ENCODE data around the gene DRD4. TPM values are rescaled to one million over a fixed set of nuclear protein-coding genes. Genes with fewer than 3 reads are reported as not detected.
A peak's percentile ranks its signal among the peaks of the same experiment; 100 is the strongest.

Gene DRD4
- total RNA-seq (2022) (0.44 and 1.3 TPM in 2 replicates), Bru-seq, nascent RNA (percentile 39 among the genes with signal in this experiment), BruChase-seq, experiment 1, labeled RNA remaining after a 6-hour chase (percentile 81 among the genes with signal in this experiment), BruChase-seq, experiment 2, labeled RNA remaining after a 2-hour chase (percentile 57 among the genes with signal in this experiment)
- long read RNA-seq = 0 reads

DNA sequence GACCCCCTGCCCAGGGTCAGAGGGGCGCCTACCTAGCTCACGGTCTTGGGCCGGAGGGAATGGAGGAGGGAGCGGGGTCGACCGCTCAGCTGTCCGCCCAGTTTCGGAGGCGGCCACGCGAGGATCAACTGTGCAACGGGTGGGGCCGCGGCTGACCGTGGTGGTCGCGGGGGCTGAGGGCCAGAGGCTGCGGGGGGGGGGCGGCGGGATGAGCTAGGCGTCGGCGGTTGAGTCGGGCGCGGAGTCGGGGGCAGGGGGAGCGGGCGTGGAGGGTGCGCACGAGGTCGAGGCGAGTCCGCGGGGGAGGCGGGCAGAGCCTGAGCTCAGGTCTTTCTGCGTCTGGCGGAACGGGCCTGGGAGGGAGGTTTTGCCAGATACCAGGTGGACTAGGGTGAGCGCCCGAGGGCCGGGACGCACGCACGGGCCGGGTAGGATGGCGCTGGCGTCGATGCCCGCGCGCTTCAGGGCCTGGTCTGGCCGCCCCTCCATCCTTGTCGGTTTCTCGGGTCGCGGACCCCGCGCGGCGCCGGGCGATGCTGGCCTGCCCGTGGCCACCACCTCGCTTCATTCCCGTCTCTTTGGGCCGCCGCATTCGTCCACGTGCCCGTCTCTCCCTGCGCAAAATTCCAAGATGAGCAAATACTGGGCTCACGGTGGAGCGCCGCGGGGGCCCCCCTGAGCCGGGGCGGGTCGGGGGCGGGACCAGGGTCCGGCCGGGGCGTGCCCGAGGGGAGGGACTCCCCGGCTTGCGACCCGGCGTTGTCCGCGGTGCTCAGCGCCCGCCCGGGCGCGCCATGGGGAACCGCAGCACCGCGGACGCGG, at the start of gene DRD4:
TSS of gene DRD4 (plus strand) at position 759 of the 822 bp plus-strand sequence. CDS start at position 795, 36 bp downstream.
- no peak for DNase-seq (ENCODE audit: unreplicated experiment)
- peaks cover 33% of the 10 kb centered on the region for H3K36me3 Mint-ChIP-seq (ENCODE audit: insufficient read depth, unreplicated experiment)
- ChIA-PET CTCF (no interaction called here), POLR2A (no interaction called here)
- no peaks in the 10 kb centered on the region for H3K9me3 Mint-ChIP-seq (ENCODE audit: unreplicated experiment)
- H3K27me3 Mint-ChIP-seq (ENCODE audit: insufficient read depth, unreplicated experiment) = no peaks in the 10 kb centered on the region
- no peak within 1 kb of the TSS for H3K4me3 Mint-ChIP-seq (ENCODE audit: unreplicated experiment)
- BruUV-seq (replicated peaks) = no TSS peak
- TF ChIP-seq, protein P1, sequence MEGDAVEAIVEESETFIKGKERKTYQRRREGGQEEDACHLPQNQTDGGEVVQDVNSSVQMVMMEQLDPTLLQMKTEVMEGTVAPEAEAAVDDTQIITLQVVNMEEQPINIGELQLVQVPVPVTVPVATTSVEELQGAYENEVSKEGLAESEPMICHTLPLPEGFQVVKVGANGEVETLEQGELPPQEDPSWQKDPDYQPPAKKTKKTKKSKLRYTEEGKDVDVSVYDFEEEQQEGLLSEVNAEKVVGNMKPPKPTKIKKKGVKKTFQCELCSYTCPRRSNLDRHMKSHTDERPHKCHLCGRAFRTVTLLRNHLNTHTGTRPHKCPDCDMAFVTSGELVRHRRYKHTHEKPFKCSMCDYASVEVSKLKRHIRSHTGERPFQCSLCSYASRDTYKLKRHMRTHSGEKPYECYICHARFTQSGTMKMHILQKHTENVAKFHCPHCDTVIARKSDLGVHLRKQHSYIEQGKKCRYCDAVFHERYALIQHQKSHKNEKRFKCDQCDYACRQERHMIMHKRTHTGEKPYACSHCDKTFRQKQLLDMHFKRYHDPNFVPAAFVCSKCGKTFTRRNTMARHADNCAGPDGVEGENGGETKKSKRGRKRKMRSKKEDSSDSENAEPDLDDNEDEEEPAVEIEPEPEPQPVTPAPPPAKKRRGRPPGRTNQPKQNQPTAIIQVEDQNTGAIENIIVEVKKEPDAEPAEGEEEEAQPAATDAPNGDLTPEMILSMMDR (IDR thresholded peaks at IDR 0.05; ENCODE audit: unreplicated experiment) = no peak
- H3K27ac Mint-ChIP-seq (ENCODE audit: low read depth, unreplicated experiment) = no peak within 1 kb of the TSS
- intact Hi-C loops (cut with micrococcal nuclease) = no loop called here
- H3K4me1 Mint-ChIP-seq (ENCODE audit: insufficient read depth, unreplicated experiment) = no peaks in the 10 kb centered on the region

DNA sequence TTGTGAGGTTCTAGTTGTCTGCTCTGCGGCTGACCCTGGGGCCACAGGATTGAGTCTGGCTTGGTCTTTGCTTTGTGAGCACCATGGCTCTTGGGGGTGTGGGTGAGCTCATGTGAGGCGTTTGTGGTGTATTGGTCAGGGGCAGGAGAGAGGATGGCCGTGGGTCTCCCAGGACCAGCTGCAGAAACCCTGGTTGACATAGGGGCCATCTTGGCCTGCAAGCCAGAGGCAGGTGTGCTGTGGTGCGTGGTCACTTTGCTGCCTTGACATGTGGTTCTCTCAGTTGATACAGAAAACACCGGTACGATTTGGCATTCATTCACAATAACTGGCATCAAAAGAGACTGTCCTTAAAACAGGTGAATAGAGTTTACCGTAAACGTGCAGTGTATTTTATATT, 49.5 kb upstream of the DRD4 start:
- POLR2A ChIA-PET = no interaction called here
- BruUV-seq (replicated peaks) = no TSS peak
- H3K4me1 Mint-ChIP-seq (ENCODE audit: insufficient read depth, unreplicated experiment) = no peaks in the 10 kb centered on the region
- H3K9me3 Mint-ChIP-seq (ENCODE audit: unreplicated experiment) = no peaks in the 10 kb centered on the region
- no peaks in the 10 kb centered on the region for H3K27me3 Mint-ChIP-seq (ENCODE audit: insufficient read depth, unreplicated experiment)
- CTCF ChIA-PET = interaction anchor here (0.6 kb wide), 1 partner anchor 225 kb away, joined by 3 read pairs; no protein-coding TSS in a partner anchor
- no peak for DNase-seq (ENCODE audit: unreplicated experiment)
- no peak overlapping the region for H3K27ac Mint-ChIP-seq (ENCODE audit: low read depth, unreplicated experiment)
- TF ChIP-seq, protein P1 (IDR thresholded peaks at IDR 0.05; ENCODE audit: unreplicated experiment) = no peak
- H3K36me3 Mint-ChIP-seq (ENCODE audit: insufficient read depth, unreplicated experiment) = peaks cover 75% of the 10 kb centered on the region
- intact Hi-C loops (cut with micrococcal nuclease) = no loop called here
- H3K4me3 Mint-ChIP-seq (ENCODE audit: unreplicated experiment) = no peak overlapping the region

DNA sequence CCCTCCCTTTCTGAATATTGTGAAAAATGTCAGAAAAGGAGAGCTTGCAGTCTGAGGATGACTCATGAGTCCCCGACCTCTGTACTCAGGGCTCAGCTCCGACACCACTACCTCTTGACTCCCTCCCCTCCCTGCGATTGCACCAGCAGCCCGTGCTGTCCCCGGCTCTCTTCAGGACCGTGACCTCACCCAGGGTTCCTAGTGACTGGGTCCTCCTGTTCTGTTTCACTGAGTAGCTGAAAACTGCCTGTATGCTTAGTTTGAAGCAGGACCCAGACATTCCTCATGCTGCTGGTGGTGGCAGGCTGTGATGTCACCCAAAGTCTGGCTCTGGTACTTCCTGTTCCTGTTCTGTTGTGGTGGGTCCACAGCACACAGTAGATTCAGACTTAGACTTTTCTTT, 49.1 kb upstream of the DRD4 start:
- POLR2A ChIA-PET = interaction anchor here (1.2 to 1.8 kb wide), 2 partner anchors 11 to 12 kb away, joined by 3 to 7 read pairs; no protein-coding TSS in a partner anchor
- H3K4me1 Mint-ChIP-seq (ENCODE audit: insufficient read depth, unreplicated experiment) = no peaks in the 10 kb centered on the region
- no peak overlapping the region for H3K27ac Mint-ChIP-seq (ENCODE audit: low read depth, unreplicated experiment)
- H3K4me3 Mint-ChIP-seq (ENCODE audit: unreplicated experiment) = no peak overlapping the region
- intact Hi-C loops (cut with micrococcal nuclease) = no loop called here
- no TSS peak for BruUV-seq (replicated peaks)
- no peaks in the 10 kb centered on the region for H3K9me3 Mint-ChIP-seq (ENCODE audit: unreplicated experiment)
- H3K36me3 Mint-ChIP-seq (ENCODE audit: insufficient read depth, unreplicated experiment) = peaks cover 75% of the 10 kb centered on the region
- peak; percentile 73 for DNase-seq (ENCODE audit: unreplicated experiment)
- CTCF ChIA-PET = interaction anchor here (0.6 kb wide), 1 partner anchor 225 kb away, joined by 3 read pairs; no protein-coding TSS in a partner anchor
- TF ChIP-seq, protein P1 (IDR thresholded peaks at IDR 0.05; ENCODE audit: unreplicated experiment) = no peak
- H3K27me3 Mint-ChIP-seq (ENCODE audit: insufficient read depth, unreplicated experiment) = no peaks in the 10 kb centered on the region

DNA sequence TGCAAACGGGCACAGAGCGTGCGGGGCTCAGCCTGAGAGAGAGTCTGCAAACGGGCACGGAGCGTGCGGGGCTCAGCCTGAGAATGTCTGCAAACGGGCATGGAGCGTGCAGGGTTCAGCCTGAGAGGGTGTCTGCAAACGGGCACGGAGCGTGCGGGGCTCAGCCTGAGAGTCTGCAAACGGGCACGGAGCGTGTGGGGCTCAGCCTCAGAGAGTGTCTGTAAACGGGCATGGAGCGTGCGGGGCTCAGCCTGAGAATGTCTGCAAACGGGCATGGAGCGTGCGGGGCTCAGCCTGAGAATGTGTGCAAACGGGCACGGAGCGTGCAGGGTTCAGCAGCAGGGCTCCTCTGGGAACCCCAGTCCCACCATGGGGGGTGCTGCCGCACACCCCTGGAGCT, 47.3 kb upstream of the DRD4 start:
- Mint-ChIP-seq H3K27ac (ENCODE audit: low read depth, unreplicated experiment) (no peak overlapping the region), H3K36me3 (ENCODE audit: insufficient read depth, unreplicated experiment) (peaks cover 76% of the 10 kb centered on the region), H3K27me3 (ENCODE audit: insufficient read depth, unreplicated experiment) (no peaks in the 10 kb centered on the region), H3K9me3 (ENCODE audit: unreplicated experiment) (no peaks in the 10 kb centered on the region), H3K4me3 (ENCODE audit: unreplicated experiment) (no peak overlapping the region), H3K4me1 (ENCODE audit: insufficient read depth, unreplicated experiment) (no peaks in the 10 kb centered on the region)
- no TSS peak for BruUV-seq (replicated peaks)
- ChIA-PET CTCF (no interaction called here), POLR2A (no interaction called here)
- TF ChIP-seq, protein P1 (IDR thresholded peaks at IDR 0.05; ENCODE audit: unreplicated experiment) = no peak
- intact Hi-C loops (cut with micrococcal nuclease) = no loop called here
- DNase-seq (ENCODE audit: unreplicated experiment) = no peak

Data from MCF 10A (cell line).